Thyroid gland (tissue), 4 donors: ENCODE results near the gene NEDD4L.

Experiments used
- CTCF ChIP-seq, 6 experiments: fragments of 200-600 bp in 3 of 6; fragments of 450-650 bp in 3 of 6; sonication (generic) in 3 of 6; IDR thresholded peaks; one replicate each; pipeline ENCODE4 v1.5.1; 2016 to 2019; ENCODE audit warnings: antibody characterized with exemption in 6 of 6, mild to moderate bottlenecking in 2 of 6, inconsistent platforms in 1 of 6, moderate library complexity in 1 of 6
- POLR2A ChIP-seq, 2 donors: fragments of 450-650 bp; IDR thresholded peaks; one replicate each; pipeline ENCODE4 v1.6.1; 2017; ENCODE audit warnings: antibody characterized with exemption in 2 of 2, mild to moderate bottlenecking in 2 of 2, moderate library complexity in 1 of 2

- TF ChIP-seq CTCF (IDR thresholded peaks at IDR 0.05) = no peak
- no peak for TF ChIP-seq POLR2A (IDR thresholded peaks at IDR 0.05)
Measured at GRCh38 chr18:58353581-58353980, 309.6 kb downstream of the NEDD4L start.
